Keratinocyte (primary cell): Measurements from ENCODE around the gene APOBR. TPM values are rescaled to one million over a fixed set of nuclear protein-coding genes. Genes with fewer than 3 reads are reported as not detected.
"Not testable (repeated sequence)": the region's sequence is repeated elsewhere in the genome, so short reads cannot be mapped to it uniquely, and the experiment has no call there.

ENCODE experiments used
- DNase-seq: peaks from one replicate; pipeline ENCODE4 v3.0.0-alpha.2; 2011; ENCODE audit warnings: low read depth, missing footprints, low spot score
- FAIRE-seq: peaks from 2 replicates; lab custom pipeline; 2011; peaks lifted over from hg19 to GRCh38; lab: Jason Lieb, UNC
- H2AFZ ChIP-seq: 2 replicates; pipeline ENCODE4 v1.6.0; 2012; ENCODE audit warnings: low read length, control low read depth, inconsistent platforms; ENCODE audit not compliant: control insufficient read depth
- H3K27ac ChIP-seq: 2 replicates; pipeline ENCODE4 v1.5.1; 2011; ENCODE audit warnings: low read length; ENCODE audit not compliant: control insufficient read depth, insufficient read depth
- H3K27me3 ChIP-seq: 3 replicates; pipeline ENCODE4 v1.6.0; 2011; ENCODE audit warnings: low read length; ENCODE audit not compliant: control insufficient read depth, insufficient read depth; ENCODE audit errors: extremely low read depth
- H3K36me3 ChIP-seq, 2 experiments: 2 replicates in 1 of 2; 3 replicates in 1 of 2; pipeline ENCODE4 v1.5.1; 2011; ENCODE audit warnings: low read length in 2 of 2, mild to moderate bottlenecking in 1 of 2; ENCODE audit not compliant: control insufficient read depth in 2 of 2, insufficient read depth in 2 of 2; ENCODE audit errors: extremely low read depth in 1 of 2
- H3K4me1 ChIP-seq: 3 replicates; pipeline ENCODE4 v1.5.1; 2011; ENCODE audit warnings: low read length; ENCODE audit not compliant: control insufficient read depth, insufficient read depth; ENCODE audit errors: extremely low read depth
- H3K4me2 ChIP-seq: 3 replicates; pipeline ENCODE4 v1.6.0; 2011; ENCODE audit warnings: low read depth, low read length; ENCODE audit not compliant: control insufficient read depth, insufficient read depth; ENCODE audit errors: extremely low read depth
- H3K4me3 ChIP-seq, 3 experiments: fragments of 200-600 bp in 1 of 3; sonication (generic) in 1 of 3; 2 replicates in 2 of 3; 3 replicates in 1 of 3; pipeline ENCODE4 v1.5.1; 2011 to 2016; ENCODE audit warnings: low read length in 3 of 3, mild to moderate bottlenecking in 3 of 3, control low read depth in 2 of 3, inconsistent platforms in 1 of 3, low read depth in 1 of 3, mixed read lengths in 1 of 3, mixed run types in 1 of 3, moderate library complexity in 1 of 3; ENCODE audit not compliant: control insufficient read depth in 2 of 3, insufficient read depth in 2 of 3; ENCODE audit errors: extremely low read depth in 1 of 3
- H3K79me2 ChIP-seq: 2 replicates; pipeline ENCODE4 v1.6.0; 2012; ENCODE audit warnings: low read length; ENCODE audit not compliant: control insufficient read depth, insufficient read depth
- H3K9ac ChIP-seq: 3 replicates; pipeline ENCODE4 v1.6.0; 2011; ENCODE audit warnings: low read length; ENCODE audit not compliant: control insufficient read depth, insufficient read depth; ENCODE audit errors: extremely low read depth
- H3K9me1 ChIP-seq: 3 replicates; pipeline ENCODE4 v1.6.0; 2011; ENCODE audit warnings: low read length; ENCODE audit not compliant: control insufficient read depth, insufficient read depth; ENCODE audit errors: extremely low read depth
- H3K9me3 ChIP-seq: 2 replicates; pipeline ENCODE4 v1.5.1; 2012; ENCODE audit warnings: low read depth, low read length; ENCODE audit not compliant: control insufficient read depth
- H4K20me1 ChIP-seq: 3 replicates; pipeline ENCODE4 v1.6.0; 2011; ENCODE audit warnings: low read length; ENCODE audit not compliant: control insufficient read depth, insufficient read depth; ENCODE audit errors: extremely low read depth
- EZH2 ChIP-seq: IDR thresholded peaks from one replicate; pipeline ENCODE4 v1.6.1; 2012; ENCODE audit warnings: inconsistent platforms, mild to moderate bottlenecking, low read length, moderate library complexity
- dilution Hi-C: fragments of 300-500 bp; cut with MboI; formaldehyde crosslinking; loops from one replicate; pipeline ENCODE4 v1.7.0; 2020; ENCODE audit warnings: low sequenced_read_pairs; ENCODE audit not compliant: extremely low pct_ligation_motif_present
- polyA plus RNA-seq, 5 experiments: library from polyadenylated mRNA; depleted of rRNA in 3 of 5; stranded (reverse) in 3 of 5; stranded (forward) in 1 of 5; unstranded in 1 of 5; fragments of >200 nt; gene quantifications; 1 replicate in 1 of 5; 2 replicates in 3 of 5; 3 replicates in 1 of 5; pipeline versions ENCODE4 v1.2.1 to v1.2.3, GENCODE V29; 2011 to 2012; ENCODE audit warnings: missing spikeins in 2 of 5, low read depth in 1 of 5, low replicate concordance in 1 of 5
- TF ChIP-seq, protein P1 (sequence below), 3 experiments: IDR thresholded peaks in 1 of 3; conservative IDR thresholded peaks in 1 of 3; optimal IDR thresholded peaks in 1 of 3; 2 replicates in 2 of 3; 3 replicates in 1 of 3; pipeline versions ENCODE3 to v1.5.1; 2011; ENCODE audit warnings: low read length in 3 of 3, mild to moderate bottlenecking in 3 of 3, moderate library complexity in 2 of 3, control low read depth in 1 of 3, inconsistent platforms in 1 of 3; ENCODE audit not compliant: insufficient read depth in 2 of 3; ENCODE audit errors: extremely low read depth in 1 of 3

APOBR gene
- polyA plus RNA-seq, 1 donor (not counting 4 experiments of a cell fraction or from before 2014, with no cell fraction given), result 0.04 TPM

DNA sequence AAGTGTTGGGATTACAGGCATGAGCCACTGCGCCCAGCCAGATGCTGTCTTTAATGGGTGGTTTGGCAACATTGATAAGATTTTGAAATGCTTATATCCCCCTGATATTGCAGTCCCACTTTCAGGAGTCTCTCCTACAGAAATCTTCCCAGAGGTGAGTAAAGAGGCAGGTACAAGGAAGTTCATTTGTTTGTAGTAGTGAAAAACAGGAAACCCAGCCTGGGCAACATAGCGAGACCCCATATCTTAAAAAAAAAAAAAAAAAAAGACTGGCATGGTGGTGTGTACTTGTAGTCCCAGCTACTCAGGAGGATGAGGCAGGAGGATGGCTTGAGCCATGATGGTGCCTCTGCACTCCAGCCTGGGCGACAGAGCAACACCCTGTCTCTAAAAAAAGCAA lies 50.6 kb downstream of the APOBR start:
- no peaks in the 10 kb centered on the region for H4K20me1 ChIP-seq
- no peaks in the 10 kb centered on the region for H3K9me1 ChIP-seq
- H3K36me3 ChIP-seq, result no peaks in the 10 kb centered on the region
- DNase-seq (no peak), FAIRE-seq (no peak)
- H2AFZ ChIP-seq, result no peak overlapping the region
- no peak overlapping the region for H3K9ac ChIP-seq
- no peak overlapping the region for H3K4me3 ChIP-seq
- H3K4me2 ChIP-seq, result no peak overlapping the region
- H3K27ac ChIP-seq, result no peak overlapping the region
- TF ChIP-seq EZH2, result no peak
- TF ChIP-seq, protein P1, sequence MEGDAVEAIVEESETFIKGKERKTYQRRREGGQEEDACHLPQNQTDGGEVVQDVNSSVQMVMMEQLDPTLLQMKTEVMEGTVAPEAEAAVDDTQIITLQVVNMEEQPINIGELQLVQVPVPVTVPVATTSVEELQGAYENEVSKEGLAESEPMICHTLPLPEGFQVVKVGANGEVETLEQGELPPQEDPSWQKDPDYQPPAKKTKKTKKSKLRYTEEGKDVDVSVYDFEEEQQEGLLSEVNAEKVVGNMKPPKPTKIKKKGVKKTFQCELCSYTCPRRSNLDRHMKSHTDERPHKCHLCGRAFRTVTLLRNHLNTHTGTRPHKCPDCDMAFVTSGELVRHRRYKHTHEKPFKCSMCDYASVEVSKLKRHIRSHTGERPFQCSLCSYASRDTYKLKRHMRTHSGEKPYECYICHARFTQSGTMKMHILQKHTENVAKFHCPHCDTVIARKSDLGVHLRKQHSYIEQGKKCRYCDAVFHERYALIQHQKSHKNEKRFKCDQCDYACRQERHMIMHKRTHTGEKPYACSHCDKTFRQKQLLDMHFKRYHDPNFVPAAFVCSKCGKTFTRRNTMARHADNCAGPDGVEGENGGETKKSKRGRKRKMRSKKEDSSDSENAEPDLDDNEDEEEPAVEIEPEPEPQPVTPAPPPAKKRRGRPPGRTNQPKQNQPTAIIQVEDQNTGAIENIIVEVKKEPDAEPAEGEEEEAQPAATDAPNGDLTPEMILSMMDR (optimal IDR thresholded peaks at IDR 0.05 in 1 of 3, IDR thresholded peaks at IDR 0.05 in 1 of 3, conservative IDR thresholded peaks at IDR 0.05 in 1 of 3; ENCODE audit: extremely low read depth in 1 of 3, insufficient read depth in 2 of 3, low read length in 3 of 3), result no peak
- no peaks in the 10 kb centered on the region for H3K9me3 ChIP-seq
- dilution Hi-C loops, result no loop called here
- no peaks in the 10 kb centered on the region for H3K27me3 ChIP-seq
- peaks cover 5% of the 10 kb centered on the region for H3K4me1 ChIP-seq
- no peaks in the 10 kb centered on the region for H3K79me2 ChIP-seq

DNA sequence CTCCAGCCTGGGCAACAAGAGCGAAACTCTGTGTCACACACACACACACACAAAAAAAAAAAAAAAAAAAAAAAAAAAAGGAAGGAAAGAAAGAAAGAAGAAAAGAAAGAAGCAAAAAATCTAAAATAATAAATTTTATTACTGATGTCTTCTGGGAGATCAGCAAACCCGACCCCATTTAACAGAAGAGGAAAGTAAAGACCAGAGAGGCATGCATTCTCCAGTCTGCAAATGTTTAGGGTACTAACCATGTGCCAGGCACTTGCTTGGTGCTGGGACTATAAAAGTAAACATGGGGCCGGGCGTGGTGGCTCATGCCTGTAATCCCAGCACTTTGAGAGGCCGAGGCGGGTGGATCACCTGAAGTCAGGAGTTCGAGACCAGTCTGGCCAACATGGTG lies 51.5 kb downstream of the APOBR start:
- dilution Hi-C loops, FAIRE-seq, H2AFZ ChIP-seq: not testable (repeated sequence)

DNA sequence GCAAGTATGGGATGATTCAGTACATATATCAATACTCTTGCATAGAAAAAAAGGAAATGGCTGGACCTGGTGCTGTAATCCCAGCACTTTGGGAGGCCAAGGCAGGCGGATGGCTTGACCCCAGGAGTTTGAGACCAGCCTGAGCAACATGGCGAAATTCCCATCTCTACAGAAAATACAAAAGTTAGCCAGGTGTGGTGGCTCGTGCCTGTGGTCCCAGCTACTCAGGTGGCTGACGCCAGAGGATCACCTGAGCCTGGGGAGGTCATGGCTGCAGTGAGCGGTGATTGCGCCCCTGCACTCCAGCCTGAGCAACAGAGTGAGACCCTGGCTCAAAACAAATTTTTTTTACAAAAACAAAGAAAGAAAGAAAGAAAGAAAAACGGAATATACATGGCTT lies 52.2 kb downstream of the APOBR start:
- Histone ChIP-seq H4K20me1 (no peaks in the 10 kb centered on the region), H3K4me3 (no peak overlapping the region), H3K9me1 (no peaks in the 10 kb centered on the region), H3K4me1 (peaks cover 5% of the 10 kb centered on the region), H3K79me2 (no peaks in the 10 kb centered on the region), H2AFZ (no peak overlapping the region), H3K27ac (no peak overlapping the region), H3K9ac (no peak overlapping the region), H3K27me3 (no peaks in the 10 kb centered on the region), H3K9me3 (no peaks in the 10 kb centered on the region), H3K36me3 (no peaks in the 10 kb centered on the region), H3K4me2 (no peak overlapping the region)
- no peak for DNase-seq
- FAIRE-seq, result no peak
- no peak for TF ChIP-seq EZH2
- TF ChIP-seq, protein P1 (optimal IDR thresholded peaks at IDR 0.05 in 1 of 3, IDR thresholded peaks at IDR 0.05 in 1 of 3, conservative IDR thresholded peaks at IDR 0.05 in 1 of 3; ENCODE audit: extremely low read depth in 1 of 3, insufficient read depth in 2 of 3, low read length in 3 of 3), result no peak
- dilution Hi-C loops, result no loop called here

More for the DNA sequence above, 51.5 kb downstream of the APOBR start:
- H3K9me3 ChIP-seq, H3K4me2 ChIP-seq, H3K27me3 ChIP-seq, H3K27ac ChIP-seq, H3K9ac ChIP-seq, H3K36me3 ChIP-seq, H3K4me1 ChIP-seq, H3K4me3 ChIP-seq, H3K9me1 ChIP-seq, H3K79me2 ChIP-seq, H4K20me1 ChIP-seq, DNase-seq: not testable (repeated sequence)
